ENCODE measurements around the gene PSMC1.

DNA sequence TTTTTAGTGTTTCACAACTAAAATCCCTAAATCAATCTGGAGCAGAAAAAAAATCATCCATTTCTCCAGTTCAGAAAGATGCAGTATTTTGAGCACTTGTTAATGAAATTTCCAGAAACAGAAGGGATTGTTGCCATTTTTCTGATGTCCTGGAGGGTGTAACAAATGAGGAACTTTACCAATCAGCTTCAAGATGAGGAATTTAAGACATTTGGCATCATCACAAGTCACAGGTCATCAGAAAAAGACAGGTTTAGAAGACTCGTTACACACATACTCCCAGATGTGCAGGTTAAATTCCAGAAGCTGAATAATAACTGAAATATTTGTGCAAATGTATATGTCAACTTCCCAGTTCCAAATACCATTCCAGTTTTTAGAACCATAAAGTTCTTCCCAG lies 482 bp upstream of the PSMC1 start:
- TF ChIP-seq, protein P1, sequence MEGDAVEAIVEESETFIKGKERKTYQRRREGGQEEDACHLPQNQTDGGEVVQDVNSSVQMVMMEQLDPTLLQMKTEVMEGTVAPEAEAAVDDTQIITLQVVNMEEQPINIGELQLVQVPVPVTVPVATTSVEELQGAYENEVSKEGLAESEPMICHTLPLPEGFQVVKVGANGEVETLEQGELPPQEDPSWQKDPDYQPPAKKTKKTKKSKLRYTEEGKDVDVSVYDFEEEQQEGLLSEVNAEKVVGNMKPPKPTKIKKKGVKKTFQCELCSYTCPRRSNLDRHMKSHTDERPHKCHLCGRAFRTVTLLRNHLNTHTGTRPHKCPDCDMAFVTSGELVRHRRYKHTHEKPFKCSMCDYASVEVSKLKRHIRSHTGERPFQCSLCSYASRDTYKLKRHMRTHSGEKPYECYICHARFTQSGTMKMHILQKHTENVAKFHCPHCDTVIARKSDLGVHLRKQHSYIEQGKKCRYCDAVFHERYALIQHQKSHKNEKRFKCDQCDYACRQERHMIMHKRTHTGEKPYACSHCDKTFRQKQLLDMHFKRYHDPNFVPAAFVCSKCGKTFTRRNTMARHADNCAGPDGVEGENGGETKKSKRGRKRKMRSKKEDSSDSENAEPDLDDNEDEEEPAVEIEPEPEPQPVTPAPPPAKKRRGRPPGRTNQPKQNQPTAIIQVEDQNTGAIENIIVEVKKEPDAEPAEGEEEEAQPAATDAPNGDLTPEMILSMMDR (IDR thresholded peaks at IDR 0.05) = no peak
- TF ChIP-seq RAD21 (conservative IDR thresholded peaks at IDR 0.05 in 1 of 2, IDR thresholded peaks at IDR 0.05 in 1 of 2) = no peak
- no peak for TF ChIP-seq ZNF302 (CRISPR knock-in tag; IDR thresholded peaks at IDR 0.05)
- TF ChIP-seq, protein P2, sequence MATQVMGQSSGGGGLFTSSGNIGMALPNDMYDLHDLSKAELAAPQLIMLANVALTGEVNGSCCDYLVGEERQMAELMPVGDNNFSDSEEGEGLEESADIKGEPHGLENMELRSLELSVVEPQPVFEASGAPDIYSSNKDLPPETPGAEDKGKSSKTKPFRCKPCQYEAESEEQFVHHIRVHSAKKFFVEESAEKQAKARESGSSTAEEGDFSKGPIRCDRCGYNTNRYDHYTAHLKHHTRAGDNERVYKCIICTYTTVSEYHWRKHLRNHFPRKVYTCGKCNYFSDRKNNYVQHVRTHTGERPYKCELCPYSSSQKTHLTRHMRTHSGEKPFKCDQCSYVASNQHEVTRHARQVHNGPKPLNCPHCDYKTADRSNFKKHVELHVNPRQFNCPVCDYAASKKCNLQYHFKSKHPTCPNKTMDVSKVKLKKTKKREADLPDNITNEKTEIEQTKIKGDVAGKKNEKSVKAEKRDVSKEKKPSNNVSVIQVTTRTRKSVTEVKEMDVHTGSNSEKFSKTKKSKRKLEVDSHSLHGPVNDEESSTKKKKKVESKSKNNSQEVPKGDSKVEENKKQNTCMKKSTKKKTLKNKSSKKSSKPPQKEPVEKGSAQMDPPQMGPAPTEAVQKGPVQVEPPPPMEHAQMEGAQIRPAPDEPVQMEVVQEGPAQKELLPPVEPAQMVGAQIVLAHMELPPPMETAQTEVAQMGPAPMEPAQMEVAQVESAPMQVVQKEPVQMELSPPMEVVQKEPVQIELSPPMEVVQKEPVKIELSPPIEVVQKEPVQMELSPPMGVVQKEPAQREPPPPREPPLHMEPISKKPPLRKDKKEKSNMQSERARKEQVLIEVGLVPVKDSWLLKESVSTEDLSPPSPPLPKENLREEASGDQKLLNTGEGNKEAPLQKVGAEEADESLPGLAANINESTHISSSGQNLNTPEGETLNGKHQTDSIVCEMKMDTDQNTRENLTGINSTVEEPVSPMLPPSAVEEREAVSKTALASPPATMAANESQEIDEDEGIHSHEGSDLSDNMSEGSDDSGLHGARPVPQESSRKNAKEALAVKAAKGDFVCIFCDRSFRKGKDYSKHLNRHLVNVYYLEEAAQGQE (IDR thresholded peaks at IDR 0.05) = no peak
- TF ChIP-seq POLR2A (IDR thresholded peaks at IDR 0.05; ENCODE audit: low read length) = no peak
- TF ChIP-seq KDM1A (IDR thresholded peaks at IDR 0.05; ENCODE audit: low read depth) = no peak
